ENCODE data around the gene ORC4. TPM values are rescaled to one million over a fixed set of nuclear protein-coding genes. Genes with fewer than 3 reads are reported as not detected.
A peak's percentile ranks its signal among the peaks of the same experiment; 100 is the strongest.

The ORC4 gene
- total RNA-seq, 2 experiments from 2014 or later: 28.5 to 29.7 TPM

- Mint-ChIP-seq H3K9me3 (no peaks in the 10 kb centered on the region), H3K36me3 (ENCODE audit: low read depth) (peaks cover 26% of the 10 kb centered on the region), H3K27ac (no peak overlapping the region), H3K27me3 (no peaks in the 10 kb centered on the region), H3K4me1 (peaks cover 20% of the 10 kb centered on the region), H3K4me3 (no peak overlapping the region)
- ChIA-PET CTCF (interaction anchor here (0.7 to 5.7 kb wide), 3 partner anchors 54 to 869 kb away, joined by 5 to 73 read pairs (median 5); no protein-coding TSS in a partner anchor), POLR2A (no interaction called here)
- DNase-seq: no peak
Observed at GRCh38 chr2:147913701-147914480, 106.6 kb downstream of the ORC4 start.

GRCh38 chr2:147910990-147911473 lies 109.5 kb downstream of the ORC4 start:
- no peak overlapping the region for H3K4me3 Mint-ChIP-seq
- peaks cover 24% of the 10 kb centered on the region for H3K36me3 Mint-ChIP-seq (ENCODE audit: low read depth)
- no peaks in the 10 kb centered on the region for H3K9me3 Mint-ChIP-seq
- CTCF ChIA-PET: interaction anchor here (0.7 to 5.7 kb wide), 15 partner anchors 9 to 866 kb away, joined by 3 to 73 read pairs (median 3); no protein-coding TSS in a partner anchor
- H3K4me1 Mint-ChIP-seq: peaks cover 20% of the 10 kb centered on the region
- POLR2A ChIA-PET: interaction anchor here (1.8 kb wide), 2 partner anchors 67 to 866 kb away, joined by 7 to 8 read pairs; partner anchors contain the start of gene ACVR2A
- no peak overlapping the region for H3K27ac Mint-ChIP-seq
- peak; percentile 23 for DNase-seq
- H3K27me3 Mint-ChIP-seq: no peaks in the 10 kb centered on the region

GRCh38 chr2:147909178-147909577 lies 111.4 kb downstream of the ORC4 start:
- no peaks in the 10 kb centered on the region for H3K27me3 Mint-ChIP-seq
- peaks cover 20% of the 10 kb centered on the region for H3K4me1 Mint-ChIP-seq
- H3K9me3 Mint-ChIP-seq: no peaks in the 10 kb centered on the region
- H3K36me3 Mint-ChIP-seq (ENCODE audit: low read depth): peaks cover 18% of the 10 kb centered on the region
- POLR2A ChIA-PET: interaction anchor here (1.0 to 1.4 kb wide), 3 partner anchors 63 to 409 kb away, joined by 3 to 4 read pairs (median 3); no protein-coding TSS in a partner anchor
- DNase-seq: no peak
- CTCF ChIA-PET: interaction anchor here (0.7 to 5.7 kb wide), 3 partner anchors 577 to 865 kb away, joined by 3 to 73 read pairs (median 9); no protein-coding TSS in a partner anchor
- H3K27ac Mint-ChIP-seq: no peak overlapping the region
- no peak overlapping the region for H3K4me3 Mint-ChIP-seq

GRCh38 chr2:147904051-147904450 lies 116.5 kb downstream of the ORC4 start:
- ChIA-PET CTCF (no interaction called here), POLR2A (no interaction called here)
- no peaks in the 10 kb centered on the region for H3K9me3 Mint-ChIP-seq

GRCh38 chr2:147888680-147889079 lies 131.9 kb downstream of the ORC4 start:
- DNase-seq: no peak
- Mint-ChIP-seq H3K36me3 (ENCODE audit: low read depth) (no peaks in the 10 kb centered on the region), H3K27me3 (no peaks in the 10 kb centered on the region), H3K27ac (no peak overlapping the region), H3K9me3 (no peaks in the 10 kb centered on the region), H3K4me1 (peaks cover 14% of the 10 kb centered on the region), H3K4me3 (no peak overlapping the region)
- ChIA-PET CTCF (no interaction called here), POLR2A (interaction anchor here (0.5 kb wide), 1 partner anchor 76 kb away, joined by 3 read pairs; no protein-coding TSS in a partner anchor)

More at GRCh38 chr2:147904051-147904450, 116.5 kb downstream of the ORC4 start:
- no peak for DNase-seq
- Mint-ChIP-seq H3K36me3 (ENCODE audit: low read depth) (peaks cover 36% of the 10 kb centered on the region), H3K27me3 (no peaks in the 10 kb centered on the region), H3K4me3 (no peak overlapping the region), H3K4me1 (no peaks in the 10 kb centered on the region), H3K27ac (no peak overlapping the region)

GRCh38 chr2:147886136-147886535 lies 134.4 kb downstream of the ORC4 start:
- POLR2A ChIA-PET: no interaction called here
- H3K27me3 Mint-ChIP-seq: no peaks in the 10 kb centered on the region
- CTCF ChIA-PET: no interaction called here
- H3K27ac Mint-ChIP-seq: no peak overlapping the region
- H3K9me3 Mint-ChIP-seq: no peaks in the 10 kb centered on the region
- no peak overlapping the region for H3K4me3 Mint-ChIP-seq
- H3K36me3 Mint-ChIP-seq (ENCODE audit: low read depth): peaks cover 3% of the 10 kb centered on the region
- peaks cover 14% of the 10 kb centered on the region for H3K4me1 Mint-ChIP-seq
- DNase-seq: no peak

- H3K4me1 Mint-ChIP-seq: peaks cover 18% of the 10 kb centered on the region
- no peaks in the 10 kb centered on the region for H3K27me3 Mint-ChIP-seq
- CTCF ChIA-PET: no interaction called here
- no peak overlapping the region for H3K4me3 Mint-ChIP-seq
- H3K9me3 Mint-ChIP-seq: no peaks in the 10 kb centered on the region
- no peak for DNase-seq
- POLR2A ChIA-PET: no interaction called here
- H3K36me3 Mint-ChIP-seq (ENCODE audit: low read depth): peaks cover 6% of the 10 kb centered on the region
- H3K27ac Mint-ChIP-seq: no peak overlapping the region
Observed at GRCh38 chr2:147884830-147885229, 135.7 kb downstream of the ORC4 start.

GRCh38 chr2:147882631-147883030 lies 137.9 kb downstream of the ORC4 start:
- peaks cover 6% of the 10 kb centered on the region for H3K36me3 Mint-ChIP-seq (ENCODE audit: low read depth)
- H3K4me1 Mint-ChIP-seq: peaks cover 11% of the 10 kb centered on the region
- DNase-seq: no peak
- ChIA-PET CTCF (no interaction called here), POLR2A (no interaction called here)
- H3K27me3 Mint-ChIP-seq: no peaks in the 10 kb centered on the region
- no peak overlapping the region for H3K4me3 Mint-ChIP-seq
- no peak overlapping the region for H3K27ac Mint-ChIP-seq
- no peaks in the 10 kb centered on the region for H3K9me3 Mint-ChIP-seq

Other genes with a start within 250 kb of the ORC4 start
- 10 to 100 TPM; 14.0 to 15.2 TPM for gene ACVR2A, start 175.7 kb downstream of the ORC4 start, total RNA-seq
- gene MBD5, start 354 bp upstream of the ORC4 start, total RNA-seq: 10 to 100 TPM; 30.7 to 35.8 TPM